Left renal pelvis (tissue), 4 donors: Measurements from ENCODE around the gene GALNS. TPM values are rescaled to one million over a fixed set of nuclear protein-coding genes. Genes with fewer than 3 reads are reported as not detected.
"Not testable (repeated sequence)": the region's sequence is repeated elsewhere in the genome, so short reads cannot be mapped to it uniquely, and the experiment has no call there.

ENCODE experiments used
- DNase-seq, 4 donors: peaks; one replicate each; pipeline ENCODE4 v3.0.0-alpha.2; 2013; ENCODE audit warnings: low read depth in 4 of 4, low spot score in 3 of 4
- polyA plus RNA-seq, 4 donors: library from polyadenylated mRNA; unstranded; fragments of 120-200 nt; gene quantifications; one replicate each; pipeline ENCODE4 v1.2.1, GENCODE V29; 2013; ENCODE audit not compliant: insufficient read length in 4 of 4

Gene GALNS
- polyA plus RNA-seq, 4 donors = 19.8 to 26.7 (median 22.1) TPM

DNA sequence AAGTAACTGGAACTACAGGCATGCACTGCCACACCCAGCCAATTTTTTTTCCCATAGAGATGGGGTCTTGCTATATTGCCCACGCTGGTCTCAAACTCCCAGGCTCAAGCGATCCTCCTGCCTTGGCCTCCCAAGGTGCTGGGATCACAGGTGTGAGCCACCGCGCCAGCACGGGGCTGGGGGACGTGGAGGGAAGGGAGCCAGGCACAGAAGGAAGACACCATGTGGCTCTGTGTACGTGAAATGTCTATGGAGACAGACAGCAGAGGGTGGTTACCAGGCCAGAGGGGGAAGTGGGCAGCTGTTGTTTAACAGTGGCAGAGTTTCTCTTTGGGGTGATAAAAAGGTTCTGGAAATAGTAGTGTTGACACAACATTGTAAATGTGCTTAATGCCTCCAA lies 67.2 kb downstream of the GALNS start:
- DNase-seq = no peak

DNA sequence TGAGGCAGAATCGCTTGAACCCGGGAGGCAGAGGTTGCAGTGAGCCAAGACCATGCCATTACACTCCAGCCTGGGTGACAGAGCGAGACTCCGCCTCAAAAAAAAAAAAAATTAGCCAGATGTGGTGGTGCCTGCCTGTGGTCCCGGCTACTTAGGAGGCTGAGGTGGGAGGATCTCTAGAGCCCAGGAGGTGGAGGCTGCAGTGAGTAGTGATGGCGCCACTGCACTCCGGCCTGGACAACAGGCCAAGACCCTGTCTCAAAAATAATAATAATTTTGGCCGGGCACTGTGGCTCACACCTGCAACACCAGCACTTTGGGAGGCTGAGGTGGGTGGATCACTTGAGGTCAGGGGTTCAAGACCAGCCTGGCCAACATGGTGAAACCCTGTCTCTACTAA lies 68.0 kb downstream of the GALNS start:
- not testable (repeated sequence) for DNase-seq

GRCh38 chr16:88787579-88788314 lies 69.0 kb downstream of the GALNS start:
- no peak for DNase-seq

- DNase-seq = no peak
These were observed 71.4 kb downstream of the GALNS start, which contains the start of gene PIEZO1 for GRCh38 chr16:88785106-88785924. PIEZO1 (minus strand) TSS chr16:88785220; CDS start chr16:88784964, 256 bp downstream.

GRCh38 chr16:88784856-88785105 lies 72.0 kb downstream of the GALNS start:
- DNase-seq = no peak

GRCh38 chr16:88784074-88784855 lies 72.5 kb downstream of the GALNS start:
- no peak for DNase-seq

GRCh38 chr16:88783391-88784073 lies 73.2 kb downstream of the GALNS start:
- DNase-seq = no peak

GRCh38 chr16:88782454-88783390 lies 74.0 kb downstream of the GALNS start:
- no peak for DNase-seq

DNA sequence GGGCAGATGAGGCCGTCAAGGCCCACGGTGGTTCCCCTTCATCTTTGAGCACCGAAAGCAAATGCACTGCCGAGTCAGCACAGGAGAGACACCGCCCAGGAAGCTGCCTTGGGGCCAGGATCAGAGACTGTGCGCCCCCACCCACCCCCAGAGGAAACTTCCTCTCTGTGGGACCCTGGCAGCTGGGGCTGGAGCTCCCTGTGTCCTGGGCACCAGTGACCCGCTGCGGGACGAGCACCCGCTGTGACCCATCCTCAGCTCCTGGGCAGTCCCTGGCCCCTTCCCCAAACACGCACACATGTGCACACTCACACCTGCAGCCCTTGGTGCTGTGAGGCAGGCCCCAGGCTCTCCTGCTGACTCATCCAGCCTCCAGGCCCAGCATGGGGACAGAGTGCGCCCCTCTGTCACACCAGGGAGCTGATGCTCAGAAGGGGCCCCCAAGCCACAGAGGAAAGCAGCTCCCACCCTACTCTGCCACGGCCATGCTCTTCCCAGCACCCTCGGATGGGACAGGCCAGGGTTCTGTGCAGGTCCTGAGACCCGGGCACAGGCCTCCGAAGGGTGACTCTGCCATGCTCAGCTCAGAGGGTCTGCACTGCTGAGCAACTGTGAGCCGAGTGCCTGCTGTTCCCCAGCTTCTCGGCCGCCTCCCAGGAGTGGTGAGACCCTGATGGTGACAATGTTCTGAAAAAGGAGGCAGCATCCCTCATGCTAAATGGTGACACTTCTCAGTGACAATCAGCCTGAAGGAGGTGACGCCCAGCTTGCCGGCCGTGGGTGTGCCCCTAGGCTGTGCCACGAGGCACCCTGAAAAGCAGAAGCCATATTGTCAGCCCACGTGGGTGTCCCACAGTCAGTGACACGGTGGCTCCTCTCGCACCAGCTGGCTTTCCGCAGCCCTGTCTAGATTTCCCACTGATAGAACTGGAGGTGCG lies 75.3 kb downstream of the GALNS start:
- no peak for DNase-seq

DNA sequence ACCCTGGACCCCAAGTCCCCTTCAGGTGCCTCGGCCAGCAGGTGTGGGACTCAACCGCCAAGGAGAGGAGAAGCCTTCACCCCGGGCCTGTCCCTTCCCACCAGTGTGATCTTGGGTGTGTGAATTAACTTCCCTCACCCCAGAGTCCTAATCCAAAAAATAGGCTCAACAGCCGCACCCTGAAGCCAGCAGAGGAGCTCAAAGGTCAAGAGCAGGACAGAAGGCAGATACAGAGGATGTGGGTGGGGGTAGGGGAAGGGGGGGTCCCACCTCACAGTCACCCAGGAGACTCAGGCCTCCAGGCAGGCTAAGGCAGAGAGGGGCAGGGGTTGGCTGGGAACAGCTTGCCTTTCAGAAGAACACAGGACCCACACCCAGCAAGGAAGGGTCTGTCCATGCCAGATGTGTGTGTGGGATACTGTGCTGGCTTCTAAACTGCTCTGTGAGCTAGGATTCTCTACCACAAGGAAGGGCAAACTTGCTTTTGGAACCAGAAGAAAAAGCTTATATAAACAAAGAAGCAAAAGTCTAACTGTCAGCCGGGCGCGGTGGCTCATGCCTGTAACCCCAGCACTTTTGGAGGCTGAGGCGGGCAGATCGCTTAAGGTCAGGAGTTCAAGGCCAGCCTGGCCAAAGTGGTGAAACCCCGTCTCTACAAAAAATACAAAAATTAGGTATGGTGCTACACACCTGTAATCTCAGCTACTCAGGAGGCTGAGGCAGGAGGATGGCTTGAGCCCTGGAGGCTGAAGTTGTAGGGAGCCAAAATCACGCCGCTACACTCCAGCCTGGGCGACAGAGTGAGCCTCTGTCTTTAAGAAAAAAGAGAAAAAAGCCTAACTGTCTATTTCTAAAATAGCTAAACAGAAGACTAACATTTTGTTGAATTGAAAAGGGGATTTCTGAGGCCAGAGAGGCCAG lies 76.3 kb downstream of the GALNS start:
- DNase-seq = no peak

DNA sequence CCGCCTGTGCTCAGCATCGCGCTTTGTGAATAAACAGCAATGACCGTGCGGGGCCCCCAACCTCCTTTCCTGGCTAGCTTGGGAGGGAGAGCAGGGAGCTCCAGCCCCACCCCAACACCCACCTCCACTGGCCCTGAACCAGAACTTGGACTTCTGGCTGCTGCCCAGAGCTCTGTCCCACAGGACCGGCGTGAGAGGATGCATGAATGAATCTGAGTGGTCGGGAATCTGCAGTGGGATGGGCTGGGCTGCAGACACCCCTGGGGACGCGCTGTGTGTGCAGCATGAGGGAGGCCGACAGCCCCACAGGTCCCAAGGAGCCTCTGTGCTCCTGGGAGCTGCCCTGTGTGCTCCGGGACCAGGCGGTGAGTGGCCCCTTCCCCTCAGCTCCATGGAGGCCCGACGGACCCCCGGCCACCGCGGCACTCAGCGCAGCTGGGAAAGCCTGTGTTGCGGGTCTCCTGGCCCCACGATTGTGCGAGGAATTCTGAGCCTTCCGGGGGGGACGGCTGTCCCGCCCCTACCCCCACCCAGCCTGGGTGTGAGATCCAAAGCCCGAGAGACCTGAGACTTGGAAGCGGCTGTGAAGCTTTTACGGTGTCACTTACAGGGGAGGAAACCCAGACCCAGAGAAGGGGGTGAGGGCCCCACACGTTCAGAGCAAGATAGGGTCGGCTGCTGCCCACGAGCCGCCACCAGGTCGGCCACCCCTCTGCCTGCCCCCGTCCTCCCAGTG lies 77.2 kb downstream of the GALNS start:
- DNase-seq = no peak

GRCh38 chr16:88778541-88779065 lies 78.1 kb downstream of the GALNS start:
- DNase-seq = no peak

- no peak for DNase-seq
These were observed 78.5 kb downstream of the GALNS start for GRCh38 chr16:88778271-88778525.

- DNase-seq = no peak
These were observed 79.1 kb downstream of the GALNS start for GRCh38 chr16:88777471-88778270.

GRCh38 chr16:88775825-88776224 lies 80.9 kb downstream of the GALNS start:
- DNase-seq = no peak
